GM12892 (cell line): ENCODE data around the gene HABP4.

Experiments
- POLR2A ChIP-seq: IDR thresholded peaks from 2 replicates; pipeline ENCODE4 v1.6.1; 2011; ENCODE audit warnings: low read depth, low read length, control low read depth
- POLR2AphosphoS5 ChIP-seq: IDR thresholded peaks from 2 replicates; pipeline ENCODE4 v1.6.1; 2011; ENCODE audit warnings: low read depth, low read length, control low read depth

DNA sequence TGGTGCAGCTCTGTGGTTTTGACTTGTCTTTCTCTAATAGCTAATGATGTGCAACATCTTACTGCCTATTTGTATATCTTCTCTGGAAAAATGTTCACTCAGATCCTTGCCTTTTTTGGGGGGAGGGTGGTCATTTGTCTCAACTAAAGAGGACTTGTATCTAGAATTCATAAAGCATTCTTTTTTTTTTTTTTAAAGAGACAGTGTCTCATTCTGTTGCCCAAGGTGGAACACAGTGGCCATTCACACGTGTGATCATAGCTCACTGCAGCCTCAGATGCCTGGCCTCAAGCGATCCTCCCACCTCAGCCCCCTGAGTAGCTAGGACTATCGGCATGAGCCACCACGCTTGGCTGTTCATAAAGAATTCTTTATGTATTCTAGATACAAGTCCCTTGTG is 33.2 kb downstream of the HABP4 start:
- TF ChIP-seq POLR2AphosphoS5 (no peak), POLR2A (no peak)
